Uterus (tissue), 4 donors: ENCODE data around the gene ANKRD22. TPM values are rescaled to one million over a fixed set of nuclear protein-coding genes. Genes with fewer than 3 reads are reported as not detected.

Experiments
- DNase-seq, 2 donors: peaks; one replicate each; pipeline ENCODE4 v3.0.0-alpha.2; 2019 to 2020
- H3K27ac ChIP-seq, 2 donors: fragments of 200-600 bp; sonication (generic); 1 replicate in 1 of 2; 2 replicates in 1 of 2; pipeline ENCODE4 v1.5.1; 2016 to 2018
- H3K27me3 ChIP-seq, 2 donors: fragments of 200-600 bp; sonication (generic); one replicate each; pipeline ENCODE4 v1.5.1; 2018 to 2019; ENCODE audit warnings: control low read depth in 1 of 2
- H3K36me3 ChIP-seq, 2 donors: fragments of 200-600 bp; sonication (generic); one replicate each; pipeline ENCODE4 v1.5.1; 2019; ENCODE audit warnings: control low read depth in 1 of 2
- H3K4me1 ChIP-seq, 2 donors: fragments of 200-600 bp; sonication (generic); one replicate each; pipeline ENCODE4 v1.5.1; 2018 to 2019; ENCODE audit warnings: control low read depth in 1 of 2
- H3K4me3 ChIP-seq, 2 donors: fragments of 200-600 bp; sonication (generic); 1 replicate in 1 of 2; 2 replicates in 1 of 2; pipeline ENCODE4 v1.5.1; 2018 to 2019; ENCODE audit warnings: mild to moderate bottlenecking in 1 of 2
- H3K9me3 ChIP-seq, 2 donors: fragments of 200-600 bp; sonication (generic); one replicate each; pipeline ENCODE4 v1.5.1; 2019; ENCODE audit warnings: control low read depth in 1 of 2
- POLR2A ChIP-seq, 2 donors: fragments of 450-650 bp; IDR thresholded peaks; one replicate each; pipeline ENCODE4 v1.6.1; 2016; ENCODE audit warnings: antibody characterized with exemption in 2 of 2, mild to moderate bottlenecking in 1 of 2, moderate library complexity in 1 of 2
- intact Hi-C: fragments of 100-400 bp; cut with DNase I; formaldehyde crosslinking; loops from one replicate; pipeline ENCODE4 v1.15.1; 2023; ENCODE audit warnings: low total_unique reads
- total RNA-seq, 4 donors: library from RNA; depleted of rRNA in 3 of 4; stranded (reverse); fragments of >200 nt in 3 of 4; gene quantifications; one replicate each; pipeline versions ENCODE4 v1.1.0 to v1.2.4, GENCODE V29; 2014 to 2023
- TF ChIP-seq, protein P1 (sequence below), 4 experiments: fragments of 200-600 bp in 2 of 4; fragments of 450-650 bp in 2 of 4; sonication (generic) in 2 of 4; IDR thresholded peaks; one replicate each; pipeline ENCODE4 v1.5.1; 2016 to 2019; ENCODE audit warnings: antibody characterized with exemption in 4 of 4, mild to moderate bottlenecking in 2 of 4, moderate library complexity in 1 of 4
- donor health status: DM: yes; HTN: yes; CAD: no.

ANKRD22 gene
- total RNA-seq, 4 donors from 2014 or later = 0.48 TPM; not detected in 3

DNA sequence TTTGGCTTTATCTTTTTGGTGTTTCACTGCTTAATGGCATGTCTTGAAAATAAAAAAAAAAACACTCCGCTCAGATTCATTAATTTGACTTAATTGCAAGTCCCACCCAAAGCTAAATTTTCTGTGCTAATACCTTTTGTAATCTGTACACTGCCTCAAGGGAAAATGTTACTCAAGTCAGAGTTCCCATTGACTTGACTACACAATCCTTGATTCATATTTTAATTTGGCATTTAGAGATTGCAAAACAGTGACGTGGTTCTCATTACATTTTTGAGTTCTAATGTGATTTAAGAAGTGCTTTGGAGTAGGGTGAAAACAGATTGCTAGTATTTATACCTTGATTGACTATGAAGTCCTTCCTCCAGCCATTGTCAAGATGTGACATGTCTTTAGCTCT lies 70.4 kb downstream of the ANKRD22 start:
- H3K9me3 ChIP-seq = no peaks in the 10 kb centered on the region
- no peaks in the 10 kb centered on the region for H3K27me3 ChIP-seq
- no peak overlapping the region for H3K27ac ChIP-seq
- TF ChIP-seq POLR2A (IDR thresholded peaks at IDR 0.05) = no peak
- TF ChIP-seq, protein P1, sequence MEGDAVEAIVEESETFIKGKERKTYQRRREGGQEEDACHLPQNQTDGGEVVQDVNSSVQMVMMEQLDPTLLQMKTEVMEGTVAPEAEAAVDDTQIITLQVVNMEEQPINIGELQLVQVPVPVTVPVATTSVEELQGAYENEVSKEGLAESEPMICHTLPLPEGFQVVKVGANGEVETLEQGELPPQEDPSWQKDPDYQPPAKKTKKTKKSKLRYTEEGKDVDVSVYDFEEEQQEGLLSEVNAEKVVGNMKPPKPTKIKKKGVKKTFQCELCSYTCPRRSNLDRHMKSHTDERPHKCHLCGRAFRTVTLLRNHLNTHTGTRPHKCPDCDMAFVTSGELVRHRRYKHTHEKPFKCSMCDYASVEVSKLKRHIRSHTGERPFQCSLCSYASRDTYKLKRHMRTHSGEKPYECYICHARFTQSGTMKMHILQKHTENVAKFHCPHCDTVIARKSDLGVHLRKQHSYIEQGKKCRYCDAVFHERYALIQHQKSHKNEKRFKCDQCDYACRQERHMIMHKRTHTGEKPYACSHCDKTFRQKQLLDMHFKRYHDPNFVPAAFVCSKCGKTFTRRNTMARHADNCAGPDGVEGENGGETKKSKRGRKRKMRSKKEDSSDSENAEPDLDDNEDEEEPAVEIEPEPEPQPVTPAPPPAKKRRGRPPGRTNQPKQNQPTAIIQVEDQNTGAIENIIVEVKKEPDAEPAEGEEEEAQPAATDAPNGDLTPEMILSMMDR (IDR thresholded peaks at IDR 0.05) = no peak
- intact Hi-C loops = no loop called here
- H3K4me3 ChIP-seq = no peak overlapping the region
- H3K4me1 ChIP-seq = no peaks in the 10 kb centered on the region
- DNase-seq = no peak
- H3K36me3 ChIP-seq = no peaks in the 10 kb centered on the region

Other genes starting within 250 kb of the ANKRD22 start
- gene LIPF, start 187.4 kb downstream of the ANKRD22 start, total RNA-seq = 1 to 10 TPM in 1 of 4 donors, under 1 TPM in 1, not detected in 2; 0.88 to 4.4 TPM
- not detected for gene LIPK, start 145.6 kb downstream of the ANKRD22 start, total RNA-seq
- gene LIPN, start 91.8 kb downstream of the ANKRD22 start, total RNA-seq = not detected
- not detected for gene LIPM, start 49.1 kb downstream of the ANKRD22 start, total RNA-seq
- 10 to 100 TPM in 1 of 4 donors, 1 to 10 TPM in 3; 3.8 to 23.6 (median 6.5) TPM for gene STAMBPL1, start 28.4 kb upstream of the ANKRD22 start, total RNA-seq
- 1,000 to 10,000 TPM; 2,685 to 5,347 (median 3,837) TPM for gene ACTA2, start 100.9 kb upstream of the ANKRD22 start, total RNA-seq
- gene FAS, start 139.0 kb upstream of the ANKRD22 start, total RNA-seq = 100 to 1,000 TPM in 1 of 4 donors, 10 to 100 TPM in 3; 14.4 to 133 (median 48.7) TPM